Measurements from ENCODE around the gene GLDN. TPM values are rescaled to one million over a fixed set of nuclear protein-coding genes. Genes with fewer than 3 reads are reported as not detected.

GLDN gene
- total and polyA plus RNA-seq, 2 of the 8 experiments (the other 6 are each of a cell fraction or from before 2014, with no cell fraction given): 0.24 to 0.50 TPM

GRCh38 chr15:51368307-51368706, 26.9 kb downstream of the GLDN start (continued):
- no peak for TF ChIP-seq SAP30 (IDR thresholded peaks at IDR 0.05; ENCODE audit: insufficient read depth, insufficient replicate concordance, low read length)
